ENCODE results near the gene MED31.

- TF ChIP-seq GATA2 (IDR thresholded peaks at IDR 0.05; ENCODE audit: low read depth, low read length) (no peak), GATA3 (IDR thresholded peaks at IDR 0.05; ENCODE audit: low read depth, low read length) (no peak)
Measured at GRCh38 chr17:6681176-6681575, 29.8 kb upstream of the MED31 start.

Data from SH-SY5Y (cell line).